Glomerular endothelial cell (primary cell): ENCODE measurements around the gene ELOB. TPM values are rescaled to one million over a fixed set of nuclear protein-coding genes. Genes with fewer than 3 reads are reported as not detected.

Source experiments
- DNase-seq: peaks from one replicate; pipeline ENCODE4 v3.0.0-alpha.2; 2011; ENCODE audit warnings: low read depth, low spot score; ENCODE audit errors: extremely low read depth
- total RNA-seq: library from RNA; depleted of rRNA; stranded (reverse); fragments of >200 nt; gene quantifications from 2 replicates; pipeline ENCODE4 v1.2.3, GENCODE V29; 2015

ELOB gene
- total RNA-seq, 1 donor from 2014 or later: 338 TPM

GRCh38 chr16:2751577-2752034 lies 25.5 kb downstream of the ELOB start:
- no peak for DNase-seq

- DNase-seq: no peak
These were observed 27.1 kb downstream of the ELOB start for GRCh38 chr16:2749936-2750335.

DNA sequence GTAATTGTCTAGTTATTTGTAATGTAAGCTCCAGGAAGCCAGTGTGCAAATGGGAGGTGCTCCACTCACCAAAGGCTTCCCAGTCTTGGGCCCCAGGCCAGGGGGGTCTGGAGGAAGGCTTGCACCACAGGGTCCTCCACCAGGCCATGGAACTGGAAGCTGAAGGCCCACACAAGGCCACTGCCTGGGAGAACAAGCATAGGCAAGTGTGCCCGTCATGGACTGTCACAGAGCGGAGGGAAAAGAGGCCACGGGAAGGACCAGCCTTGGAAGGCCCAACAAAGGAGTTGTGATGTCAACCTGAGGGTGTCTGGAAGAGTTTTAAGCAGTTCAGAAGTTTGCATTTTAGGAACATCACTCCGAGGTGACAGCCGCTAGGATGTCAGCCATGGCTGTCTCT lies 27.6 kb downstream of the ELOB start:
- no peak for DNase-seq

DNA sequence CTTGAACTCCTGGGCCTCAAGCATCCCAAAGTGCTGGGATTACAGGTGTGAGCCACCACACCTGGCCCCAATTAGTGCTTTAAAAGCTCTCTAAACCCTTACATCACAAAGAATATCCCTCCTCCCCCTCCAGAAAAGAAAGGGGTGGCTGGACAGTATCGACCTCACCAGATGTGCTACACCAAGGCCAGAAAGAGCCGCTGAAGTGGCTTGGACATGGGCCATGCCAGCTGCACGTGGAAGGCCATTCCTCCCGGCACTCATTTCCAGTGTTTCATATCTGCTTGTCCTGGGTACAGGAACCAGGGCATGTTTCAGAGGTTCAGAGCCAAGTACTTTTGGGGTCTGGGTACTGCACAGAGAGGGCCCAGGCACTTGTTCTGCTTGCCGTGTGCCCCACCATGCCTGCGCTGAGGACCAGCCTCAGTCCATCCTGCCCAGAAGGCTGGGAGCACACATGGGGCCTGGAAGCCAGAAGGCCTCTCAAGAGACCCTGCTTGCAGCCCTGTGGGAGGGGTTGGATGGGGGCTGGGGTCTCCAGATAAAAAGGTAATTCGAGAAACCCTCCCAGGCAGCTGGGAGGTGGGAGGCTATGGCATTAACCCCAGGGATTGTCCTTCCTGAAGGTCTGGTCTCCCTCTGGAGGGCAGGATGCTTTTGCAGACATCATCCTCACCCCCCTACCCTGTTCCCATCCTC lies 28.2 kb downstream of the ELOB start:
- no peak for DNase-seq

GRCh38 chr16:2745961-2746360 lies 31.1 kb downstream of the ELOB start:
- DNase-seq: no peak

- no peak for DNase-seq
These were observed 31.8 kb downstream of the ELOB start for GRCh38 chr16:2745116-2745890.

GRCh38 chr16:2744711-2745110 lies 32.4 kb downstream of the ELOB start:
- DNase-seq: no peak

DNA sequence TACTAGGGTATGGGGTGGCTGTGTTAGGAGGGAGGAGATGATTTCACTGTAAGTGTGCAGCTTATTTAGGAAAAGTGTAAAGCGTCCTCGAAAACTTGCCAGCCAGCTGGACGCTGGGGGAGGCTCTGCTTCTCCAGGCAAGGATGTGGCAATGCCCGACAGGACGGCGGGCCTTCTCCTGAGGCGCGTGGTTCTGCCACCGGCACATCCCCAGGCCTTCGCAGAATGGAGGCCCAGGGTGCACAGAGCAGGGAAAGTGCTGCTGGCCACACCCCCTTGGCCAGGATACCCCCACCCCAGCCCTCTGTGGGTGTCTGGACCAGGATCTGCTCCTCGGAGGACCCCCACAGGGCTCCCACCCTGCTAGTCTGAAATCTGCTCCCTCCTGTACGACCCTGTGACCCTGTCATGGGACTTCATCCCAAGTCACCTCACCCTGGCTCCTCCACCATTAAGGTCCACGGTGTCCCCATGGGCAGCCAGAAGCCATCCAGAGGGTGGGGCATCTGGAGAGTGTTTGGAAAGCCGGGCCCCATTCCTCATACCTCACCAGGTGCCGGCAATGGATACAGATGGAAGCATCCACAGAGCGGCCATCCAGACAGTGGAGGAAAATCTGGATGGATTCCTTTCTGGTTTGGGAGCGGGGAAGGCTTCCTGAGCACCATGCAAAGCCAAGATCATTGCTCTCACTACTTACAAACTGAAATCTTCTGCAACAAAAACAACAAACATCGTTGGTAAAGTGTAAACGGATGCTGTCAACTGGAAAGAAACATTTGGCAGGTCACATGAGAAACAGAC lies 33.9 kb downstream of the ELOB start:
- DNase-seq: no peak

DNA sequence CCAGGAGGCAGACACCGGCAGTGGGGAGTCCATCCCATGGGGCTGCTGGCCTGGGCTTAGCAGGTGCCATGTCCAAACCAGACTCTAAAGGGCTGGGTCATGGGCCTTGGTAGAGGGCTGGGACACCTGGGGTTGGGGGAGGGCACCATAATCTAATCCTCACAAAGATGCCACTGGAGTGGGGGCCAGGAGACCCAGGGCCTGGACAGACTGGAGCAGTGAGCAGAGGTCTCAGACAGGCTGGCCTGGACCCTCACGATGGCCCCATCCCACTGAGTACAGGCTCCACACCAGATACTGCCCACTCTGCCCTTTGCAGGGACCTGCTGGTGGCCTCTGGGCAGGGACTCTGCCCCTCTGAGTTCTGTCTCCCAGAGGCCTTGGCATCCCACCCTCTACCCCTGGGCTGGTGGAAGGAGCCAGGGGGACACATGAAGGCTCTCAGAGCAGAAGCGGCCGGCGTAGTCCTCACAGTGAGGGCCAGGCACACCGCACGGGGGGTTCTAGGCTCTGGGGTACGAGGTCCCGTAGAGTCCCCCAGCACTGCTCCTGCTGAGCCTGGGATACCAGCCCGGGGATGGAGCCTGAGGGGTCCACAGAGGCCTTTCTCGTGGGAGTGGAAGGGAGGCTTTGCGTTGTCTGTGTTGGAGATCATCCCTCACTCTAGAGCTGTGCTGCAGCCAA lies 34.6 kb downstream of the ELOB start:
- no peak for DNase-seq

- DNase-seq: no peak
These were observed 35.9 kb downstream of the ELOB start for GRCh38 chr16:2741168-2741567.

- no peak for DNase-seq
These were observed 36.6 kb downstream of the ELOB start for GRCh38 chr16:2740476-2740875.

DNA sequence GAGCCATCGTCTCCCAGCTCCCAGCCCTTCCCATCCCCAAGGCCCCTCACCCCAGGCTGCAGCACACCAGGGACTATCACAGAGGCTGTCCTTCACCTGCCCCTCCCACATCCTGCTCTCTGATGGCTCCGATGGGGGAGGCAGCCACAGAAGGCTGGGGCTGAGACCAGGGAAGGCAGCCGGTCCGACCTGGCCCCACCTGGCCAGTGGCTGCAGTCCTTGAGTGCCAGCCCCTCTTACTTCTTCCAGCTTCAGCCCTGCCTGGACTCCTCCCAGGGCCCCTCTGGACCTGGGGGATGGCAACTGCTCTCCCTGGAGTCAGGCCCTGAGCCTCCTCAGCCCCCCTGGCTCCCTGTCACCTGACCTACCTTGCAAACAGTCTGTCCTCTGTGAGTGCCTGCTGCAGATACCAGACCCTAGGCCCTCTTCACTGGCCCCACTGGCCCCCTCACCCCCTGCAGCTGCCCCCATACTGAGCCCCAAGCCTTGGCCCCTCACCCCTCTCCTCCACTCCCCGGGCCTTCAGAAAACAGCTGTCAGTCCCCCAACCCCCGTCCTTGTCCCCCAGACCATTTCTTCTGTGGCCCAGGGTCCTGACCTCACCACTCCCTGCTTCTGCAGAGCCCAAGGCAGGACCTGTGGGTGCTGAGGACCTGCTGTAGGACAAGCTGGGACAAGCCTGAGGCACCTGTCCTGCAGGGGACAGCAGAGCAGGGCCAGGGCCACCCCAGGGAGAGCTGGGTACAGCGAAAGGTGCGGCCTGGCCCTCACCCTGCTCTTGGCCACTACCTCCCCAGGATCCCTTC lies 37.3 kb downstream of the ELOB start:
- DNase-seq: no peak

DNA sequence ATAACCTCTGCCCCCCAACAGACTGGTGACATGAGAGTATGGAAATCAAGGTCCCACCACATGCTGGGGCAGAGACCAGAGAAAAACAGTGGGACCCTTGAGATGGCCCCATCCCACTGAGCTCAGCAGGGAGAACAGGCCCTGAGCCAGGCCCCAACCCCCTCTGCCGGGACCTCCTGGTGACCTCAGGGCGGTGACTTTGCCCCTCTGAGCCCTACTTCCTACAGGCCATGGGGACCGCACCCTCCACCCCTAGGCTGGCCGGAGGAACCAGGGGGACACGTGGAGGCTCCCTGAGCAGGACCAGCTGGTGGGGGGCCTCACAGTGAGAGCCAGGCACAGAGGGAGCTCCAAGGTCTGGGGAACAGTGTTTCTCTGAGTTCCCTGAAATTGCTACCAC lies 38.5 kb downstream of the ELOB start:
- no peak for DNase-seq

GRCh38 chr16:2737895-2738418 lies 39.1 kb downstream of the ELOB start:
- no peak for DNase-seq

DNA sequence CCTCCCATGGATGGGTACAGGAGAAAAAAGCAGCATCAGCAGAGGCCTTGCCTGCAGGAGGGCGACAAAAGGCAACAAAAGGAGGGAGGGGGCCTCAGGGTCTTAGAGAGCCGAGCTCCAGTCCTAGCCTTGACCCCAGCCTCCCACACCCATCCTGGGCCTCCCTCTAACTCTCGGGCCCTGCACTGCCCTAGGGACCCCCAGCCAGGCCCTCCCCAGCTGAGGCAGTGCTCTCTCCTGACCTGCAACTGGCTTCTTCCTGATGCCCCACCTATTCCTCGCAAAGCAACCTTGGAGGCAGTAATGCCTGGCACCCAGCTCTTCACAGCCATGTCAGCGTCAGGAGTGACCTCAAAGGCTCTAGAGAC lies 39.9 kb downstream of the ELOB start:
- DNase-seq: no peak

DNA sequence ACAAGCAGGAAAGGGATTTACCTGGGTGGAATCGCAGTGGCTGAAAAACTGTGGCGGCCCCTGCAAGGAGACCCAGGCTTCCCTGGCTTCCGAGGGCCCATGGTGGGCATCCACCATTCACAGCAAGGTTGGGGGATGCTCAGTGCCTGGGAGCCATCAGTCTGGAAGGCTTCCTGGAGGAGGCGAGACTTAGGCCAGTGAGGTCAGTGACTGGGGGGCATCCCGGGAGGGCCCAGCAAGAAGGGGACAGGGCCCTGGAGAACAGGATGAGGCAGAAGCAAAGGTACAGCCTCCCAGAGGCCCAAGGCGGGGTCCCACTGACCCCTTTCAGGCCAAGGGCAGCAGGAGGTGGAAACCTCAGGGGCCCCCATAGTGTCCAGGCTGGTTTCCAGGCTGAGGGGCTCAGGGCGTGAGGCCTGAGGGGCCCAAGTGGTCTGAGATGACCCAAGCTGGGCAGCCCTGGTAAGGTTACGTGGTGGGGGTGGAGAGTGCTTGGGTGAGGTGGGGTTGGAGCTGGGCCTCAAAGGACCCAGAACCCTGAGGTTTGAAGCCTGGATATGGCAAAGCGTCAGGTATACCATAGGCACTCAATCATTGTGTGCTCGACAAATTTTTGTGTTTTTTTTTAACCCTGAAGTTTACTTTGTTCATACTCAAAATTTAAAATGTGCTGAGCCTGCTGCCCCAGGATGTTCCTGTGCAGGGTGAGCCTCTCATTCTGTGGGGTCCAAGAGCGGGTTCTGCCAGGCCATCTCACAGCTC lies 40.4 kb downstream of the ELOB start:
- no peak for DNase-seq

DNA sequence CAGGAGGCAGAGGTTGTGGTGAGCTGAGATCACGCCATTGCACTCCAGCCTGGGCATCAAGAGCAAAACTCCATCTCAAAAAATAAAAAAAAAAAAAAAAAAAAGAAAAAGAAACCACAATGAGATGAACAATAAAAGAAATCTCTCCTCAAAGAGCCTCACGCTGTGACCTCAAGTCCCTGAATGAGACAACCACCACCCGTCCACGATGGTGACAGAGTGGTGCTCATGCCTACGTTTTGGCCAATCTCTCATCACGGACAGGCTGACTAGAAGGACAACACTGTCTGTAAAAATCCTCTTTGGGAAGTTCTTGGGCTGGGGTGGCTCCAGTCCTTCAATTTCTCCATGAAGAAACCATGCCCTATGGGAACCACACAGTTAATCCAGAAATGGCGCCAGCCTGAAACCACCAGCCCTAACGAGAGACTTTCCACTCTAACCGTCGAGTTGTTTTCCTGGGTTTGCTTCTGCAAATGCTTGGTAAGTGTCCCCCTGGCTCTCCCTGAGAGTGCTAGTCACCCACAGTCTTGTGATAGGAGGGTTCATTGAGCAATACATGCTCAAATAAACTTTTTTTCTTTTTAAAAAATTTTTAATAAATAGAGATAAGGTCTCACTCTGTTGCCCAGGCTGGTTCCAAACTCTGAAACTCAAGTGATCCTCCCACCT lies 42.1 kb downstream of the ELOB start:
- no peak for DNase-seq

DNA sequence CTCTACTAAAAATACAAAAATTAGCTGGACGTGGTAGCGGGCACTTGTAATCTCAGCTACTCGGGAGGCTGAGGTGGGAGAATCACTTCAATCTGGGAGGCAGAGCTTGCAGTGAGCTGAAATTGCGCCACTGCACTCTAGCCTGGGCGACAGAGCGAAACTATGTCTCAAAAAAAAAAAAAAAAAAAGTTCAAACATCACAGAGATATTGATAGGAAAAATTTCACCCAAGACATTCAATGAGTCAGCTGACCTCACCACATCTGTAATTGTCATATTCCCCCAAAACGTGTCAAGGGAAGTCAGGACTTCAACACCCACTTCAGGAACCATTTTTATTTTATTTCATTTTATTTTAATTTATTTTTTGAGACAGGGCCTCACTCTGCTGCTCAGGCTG lies 49.0 kb downstream of the ELOB start:
- DNase-seq: no peak

DNA sequence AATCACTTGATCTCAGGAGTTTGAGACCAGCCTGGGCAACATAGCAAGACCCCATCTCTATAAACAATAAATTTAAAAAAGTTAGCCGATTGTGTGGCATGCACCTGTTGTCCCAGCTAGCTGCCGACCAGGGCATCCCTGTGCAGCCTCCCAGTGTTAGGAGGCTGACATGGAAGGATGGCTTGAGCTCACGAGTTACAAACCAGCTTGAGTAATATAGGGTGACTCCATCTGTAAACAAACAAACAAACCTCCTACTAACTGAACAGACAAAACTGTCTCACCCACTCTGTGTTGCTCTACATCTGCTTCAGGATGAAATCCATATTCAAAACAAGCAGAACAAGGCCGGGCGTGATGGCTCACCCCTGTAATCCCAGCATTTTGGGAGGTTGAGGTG lies 50.2 kb downstream of the ELOB start:
- DNase-seq: no peak
